KMS-11 (cell line): ENCODE data around the gene OTOP1.
"Not testable (repeated sequence)": the region's sequence is repeated elsewhere in the genome, so short reads cannot be mapped to it uniquely, and the experiment has no call there.

Experiments
- H2AFZ ChIP-seq: fragments of 200-600 bp; sonication (generic); 2 replicates; pipeline ENCODE4 v1.6.1; 2016; ENCODE audit warnings: antibody characterized with exemption, mixed run types, low read depth
- H3K27ac ChIP-seq: fragments of 200-600 bp; sonication (generic); 2 replicates; pipeline ENCODE4 v1.6.1; 2016; ENCODE audit warnings: mild to moderate bottlenecking, mixed run types
- H3K27me3 ChIP-seq: fragments of 200-600 bp; sonication (generic); 2 replicates; pipeline ENCODE4 v1.6.1; 2017; ENCODE audit warnings: mild to moderate bottlenecking, low read depth, mixed run types, moderate library complexity; ENCODE audit not compliant: insufficient read depth
- H3K36me3 ChIP-seq: fragments of 200-600 bp; sonication (generic); 2 replicates; pipeline ENCODE4 v1.6.1; 2017; ENCODE audit warnings: mild to moderate bottlenecking, mixed run types; ENCODE audit not compliant: insufficient read depth
- H3K4me1 ChIP-seq: fragments of 200-600 bp; sonication (generic); 2 replicates; pipeline ENCODE4 v1.6.1; 2016; ENCODE audit warnings: mild to moderate bottlenecking, low read depth, mixed run types; ENCODE audit not compliant: poor library complexity, severe bottlenecking
- H3K4me2 ChIP-seq: fragments of 200-600 bp; sonication (generic); 2 replicates; pipeline ENCODE4 v1.7.0; 2016; ENCODE audit warnings: mild to moderate bottlenecking, mixed run types
- H3K4me3 ChIP-seq: fragments of 200-600 bp; sonication (generic); IDR thresholded peaks from 2 replicates; pipeline ENCODE4 v1.6.1; 2017; ENCODE audit warnings: low read depth, low read length, mixed read lengths; ENCODE audit not compliant: insufficient read depth
- H3K79me2 ChIP-seq: fragments of 200-600 bp; sonication (generic); 2 replicates; pipeline ENCODE4 v1.6.1; 2016; ENCODE audit warnings: low read depth, mixed run types; ENCODE audit not compliant: insufficient read depth
- H3K9ac ChIP-seq: fragments of 200-600 bp; sonication (generic); 2 replicates; pipeline ENCODE4 v1.6.1; 2016; ENCODE audit warnings: mild to moderate bottlenecking, mixed run types
- H4K20me1 ChIP-seq: fragments of 200-600 bp; sonication (generic); 2 replicates; pipeline ENCODE4 v1.6.1; 2016; ENCODE audit warnings: mild to moderate bottlenecking, mixed run types; ENCODE audit not compliant: insufficient read depth
- TF ChIP-seq, protein P1 (sequence below): fragments of 200-600 bp; sonication (generic); conservative IDR thresholded peaks from 2 replicates; pipeline ENCODE4 v1.6.1; 2017; ENCODE audit warnings: low read depth, mild to moderate bottlenecking, antibody characterized with exemption, low read length, moderate library complexity, mixed read lengths

OTOP1 gene

DNA sequence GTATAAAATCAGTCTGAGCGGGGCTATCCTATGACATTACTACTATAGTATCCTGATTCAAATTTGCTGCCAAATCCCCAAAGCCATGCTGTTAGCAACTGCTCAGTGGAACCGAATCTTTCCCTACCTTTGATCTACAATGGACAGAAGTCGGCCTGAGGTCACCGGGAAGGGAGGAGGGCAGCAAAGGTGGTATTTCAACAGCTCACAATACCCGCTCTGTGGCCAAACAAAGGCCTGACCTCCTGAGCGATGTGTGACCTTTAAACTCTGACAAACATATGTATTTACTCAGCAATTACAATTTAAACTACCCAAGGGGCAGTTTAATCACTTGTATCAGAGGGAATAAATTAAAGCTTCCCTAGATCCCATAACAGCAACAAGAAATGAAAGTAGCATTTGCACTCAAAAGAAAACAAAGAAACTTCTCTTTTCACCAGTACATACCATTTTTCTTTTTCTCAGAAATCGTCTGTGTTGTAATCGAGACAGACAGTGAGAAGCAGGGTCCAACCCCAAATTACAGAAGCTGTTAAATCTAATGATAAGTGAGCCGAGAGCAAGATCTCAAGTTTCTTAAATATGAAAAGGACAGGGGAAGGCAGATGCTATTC, 32.9 kb upstream of the OTOP1 start:
- Histone ChIP-seq H3K36me3 (no peaks in the 10 kb centered on the region), H3K27me3 (no peaks in the 10 kb centered on the region), H3K4me1 (no peaks in the 10 kb centered on the region), H3K9ac (no peak overlapping the region), H3K79me2 (no peaks in the 10 kb centered on the region), H3K4me2 (no peak overlapping the region), H3K4me3 (no peak overlapping the region), H4K20me1 (no peaks in the 10 kb centered on the region), H3K27ac (no peak overlapping the region), H2AFZ (no peak overlapping the region)
- TF ChIP-seq, protein P1, sequence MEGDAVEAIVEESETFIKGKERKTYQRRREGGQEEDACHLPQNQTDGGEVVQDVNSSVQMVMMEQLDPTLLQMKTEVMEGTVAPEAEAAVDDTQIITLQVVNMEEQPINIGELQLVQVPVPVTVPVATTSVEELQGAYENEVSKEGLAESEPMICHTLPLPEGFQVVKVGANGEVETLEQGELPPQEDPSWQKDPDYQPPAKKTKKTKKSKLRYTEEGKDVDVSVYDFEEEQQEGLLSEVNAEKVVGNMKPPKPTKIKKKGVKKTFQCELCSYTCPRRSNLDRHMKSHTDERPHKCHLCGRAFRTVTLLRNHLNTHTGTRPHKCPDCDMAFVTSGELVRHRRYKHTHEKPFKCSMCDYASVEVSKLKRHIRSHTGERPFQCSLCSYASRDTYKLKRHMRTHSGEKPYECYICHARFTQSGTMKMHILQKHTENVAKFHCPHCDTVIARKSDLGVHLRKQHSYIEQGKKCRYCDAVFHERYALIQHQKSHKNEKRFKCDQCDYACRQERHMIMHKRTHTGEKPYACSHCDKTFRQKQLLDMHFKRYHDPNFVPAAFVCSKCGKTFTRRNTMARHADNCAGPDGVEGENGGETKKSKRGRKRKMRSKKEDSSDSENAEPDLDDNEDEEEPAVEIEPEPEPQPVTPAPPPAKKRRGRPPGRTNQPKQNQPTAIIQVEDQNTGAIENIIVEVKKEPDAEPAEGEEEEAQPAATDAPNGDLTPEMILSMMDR = no peak

DNA sequence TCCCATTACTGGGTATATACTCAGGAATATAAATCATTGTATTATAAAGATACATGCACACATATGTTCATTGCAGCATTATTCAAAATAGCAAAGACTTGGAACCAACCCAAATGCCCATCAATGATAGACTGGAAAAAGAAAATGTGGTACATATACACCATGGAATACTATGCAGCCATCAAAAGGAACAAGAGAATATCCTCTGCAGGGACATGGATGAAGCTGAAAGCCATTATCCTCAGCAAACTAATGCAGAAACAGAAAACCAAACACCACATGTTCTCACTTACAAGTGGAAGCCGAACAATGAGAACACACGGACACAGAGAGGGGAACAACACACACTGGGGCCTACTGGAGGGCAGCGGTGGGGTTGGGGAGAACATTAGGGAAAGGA, 31.0 kb upstream of the OTOP1 start:
- H3K4me1 ChIP-seq, H2AFZ ChIP-seq, H3K36me3 ChIP-seq, H3K4me2 ChIP-seq, H3K27ac ChIP-seq, H3K27me3 ChIP-seq, H4K20me1 ChIP-seq, H3K4me3 ChIP-seq, H3K79me2 ChIP-seq, H3K9ac ChIP-seq: not testable (repeated sequence)

DNA sequence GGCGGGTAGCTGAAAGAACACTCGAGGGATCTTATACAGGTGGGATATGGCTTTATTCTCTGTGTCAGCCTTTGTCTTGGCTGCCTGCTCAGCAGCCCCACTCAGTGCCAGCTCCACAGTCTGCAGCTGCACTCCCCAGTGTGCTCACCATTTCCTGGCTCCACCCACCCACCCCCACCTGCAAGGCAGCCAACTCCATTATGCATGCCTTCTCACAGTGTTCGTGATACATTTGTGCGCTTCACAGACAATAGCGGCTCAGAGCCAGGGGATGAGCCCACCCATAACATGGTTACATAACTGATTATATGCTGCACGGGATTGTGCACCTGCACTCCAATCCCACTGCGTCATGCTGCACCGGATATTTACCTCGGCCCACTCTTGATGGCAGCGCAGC, 30.1 kb upstream of the OTOP1 start:
- Histone ChIP-seq H3K27ac (no peak overlapping the region), H3K79me2 (no peaks in the 10 kb centered on the region), H3K9ac (no peak overlapping the region), H3K4me1 (no peaks in the 10 kb centered on the region), H3K36me3 (no peaks in the 10 kb centered on the region), H4K20me1 (no peaks in the 10 kb centered on the region), H3K4me3 (no peak overlapping the region), H2AFZ (no peak overlapping the region), H3K4me2 (no peak overlapping the region), H3K27me3 (no peaks in the 10 kb centered on the region)
- TF ChIP-seq, protein P1 = no peak

DNA sequence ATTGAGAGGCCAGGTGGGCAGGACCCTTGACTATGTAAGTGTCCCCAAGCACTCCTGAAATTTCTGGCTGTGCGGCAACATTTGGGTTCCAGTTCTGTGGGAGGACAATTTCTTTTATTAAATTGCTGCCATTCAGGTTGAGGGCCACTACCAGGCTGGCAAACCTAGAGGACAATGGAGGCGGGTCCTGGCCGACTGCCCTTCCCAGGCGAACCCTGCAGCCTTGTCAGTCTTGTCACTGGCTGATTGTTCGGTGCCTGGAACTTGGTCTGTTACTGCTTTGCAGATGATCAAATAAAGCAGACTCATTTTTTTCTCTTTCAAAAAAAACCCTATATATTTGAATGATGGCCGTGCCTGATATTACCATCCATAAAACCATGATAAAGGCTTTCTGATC, 27.9 kb upstream of the OTOP1 start:
- H3K27ac ChIP-seq = no peak overlapping the region
- no peak overlapping the region for H3K4me3 ChIP-seq
- TF ChIP-seq, protein P1 = no peak
- H3K4me2 ChIP-seq = no peak overlapping the region
- no peaks in the 10 kb centered on the region for H3K79me2 ChIP-seq
- no peaks in the 10 kb centered on the region for H3K36me3 ChIP-seq
- no peak overlapping the region for H3K9ac ChIP-seq
- no peaks in the 10 kb centered on the region for H4K20me1 ChIP-seq
- no peaks in the 10 kb centered on the region for H3K4me1 ChIP-seq
- no peak overlapping the region for H2AFZ ChIP-seq
- no peaks in the 10 kb centered on the region for H3K27me3 ChIP-seq

DNA sequence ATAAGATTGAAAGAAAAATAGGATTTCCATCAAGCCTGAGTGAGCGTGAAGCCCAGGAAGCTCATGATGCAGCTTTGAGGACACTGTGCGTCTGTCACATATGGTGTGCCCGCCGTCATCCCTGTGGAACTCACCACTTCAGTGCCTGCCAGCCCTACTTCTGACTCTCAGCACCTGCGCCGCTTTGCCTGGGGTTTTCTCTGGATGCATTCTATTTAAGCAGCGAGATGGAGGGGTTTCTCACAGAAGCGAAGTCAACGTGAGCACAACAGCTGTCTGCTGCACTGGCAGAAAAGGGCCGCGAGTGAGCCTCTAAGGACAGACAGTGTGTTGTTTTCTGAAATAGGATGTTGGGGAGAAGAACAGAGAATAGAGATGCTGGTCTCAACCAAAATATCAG, 27.5 kb upstream of the OTOP1 start:
- Histone ChIP-seq H3K27ac (no peak overlapping the region), H3K4me1 (no peaks in the 10 kb centered on the region), H3K9ac (no peak overlapping the region), H3K27me3 (no peaks in the 10 kb centered on the region), H2AFZ (no peak overlapping the region), H3K36me3 (no peaks in the 10 kb centered on the region), H4K20me1 (no peaks in the 10 kb centered on the region), H3K4me2 (no peak overlapping the region), H3K4me3 (no peak overlapping the region), H3K79me2 (no peaks in the 10 kb centered on the region)
- TF ChIP-seq, protein P1 = no peak
